NOMO-1 treated with DMSO at 0.1 percent for 48 hours (cell line): ENCODE results near the gene TOMM22.
A peak's percentile ranks its signal among the peaks of the same experiment; 100 is the strongest.
"Not testable (repeated sequence)": the region's sequence is repeated elsewhere in the genome, so short reads cannot be mapped to it uniquely, and the experiment has no call there.

Experiments
- DNase-seq: peaks from one replicate; lab custom pipeline; 2025; ENCODE audit not compliant: unreplicated experiment; lab: John Stamatoyannopoulos, UW

Gene TOMM22

GRCh38 chr22:38681582-38682335 lies at the start of gene TOMM22:
TSS of gene TOMM22 (plus strand) at chr22:38681957. CDS start at chr22:38681979, 22 bp downstream.
- peak; percentile 89 for DNase-seq

- DNase-seq = no peak
These were observed 49.2 kb upstream of the TOMM22 start for GRCh38 chr22:38632528-38632927.

GRCh38 chr22:38638216-38638615 lies 43.5 kb upstream of the TOMM22 start:
- DNase-seq = no peak

- DNase-seq = no peak
These were observed 43.0 kb upstream of the TOMM22 start for GRCh38 chr22:38638728-38639127.

- DNase-seq = no peak
These were observed 40.2 kb upstream of the TOMM22 start for GRCh38 chr22:38641476-38642040.

- DNase-seq = not testable (repeated sequence)
These were observed 37.5 kb upstream of the TOMM22 start for GRCh38 chr22:38644245-38644644.

- no peak for DNase-seq
These were observed 36.3 kb upstream of the TOMM22 start for GRCh38 chr22:38645430-38645829.

- DNase-seq = no peak
These were observed 31.8 kb upstream of the TOMM22 start for GRCh38 chr22:38649841-38650522.

- no peak for DNase-seq
These were observed 28.9 kb upstream of the TOMM22 start for GRCh38 chr22:38652859-38653258.

GRCh38 chr22:38653741-38654140 lies 28.0 kb upstream of the TOMM22 start:
- DNase-seq = no peak

- no peak for DNase-seq
These were observed 26.1 kb upstream of the TOMM22 start for GRCh38 chr22:38655519-38656255.

GRCh38 chr22:38656256-38657044 lies 25.3 kb upstream of the TOMM22 start, which contains the start of the genes CBY1 and FAM227A:
TSS of gene CBY1 (plus strand) at chr22:38656638. CDS start at chr22:38668055, 11,417 bp downstream.
TSS of gene FAM227A (minus strand) at chr22:38656392. CDS start at chr22:38650168, 6,224 bp downstream.
- peak; percentile 83 for DNase-seq

GRCh38 chr22:38657045-38657909 lies 24.5 kb upstream of the TOMM22 start:
- peak; percentile 35 for DNase-seq

- DNase-seq = no peak
These were observed 6.9 kb upstream of the TOMM22 start for GRCh38 chr22:38674888-38675287.

GRCh38 chr22:38675833-38676232 lies 5.9 kb upstream of the TOMM22 start:
- no peak for DNase-seq

GRCh38 chr22:38684895-38685294 lies 3.1 kb downstream of the TOMM22 start:
- DNase-seq = no peak

GRCh38 chr22:38685761-38686160 lies 4.0 kb downstream of the TOMM22 start:
- DNase-seq = no peak

- DNase-seq = no peak
These were observed 7.9 kb downstream of the TOMM22 start for GRCh38 chr22:38689651-38690050.

- DNase-seq = no peak
These were observed 12.3 kb downstream of the TOMM22 start for GRCh38 chr22:38694049-38694448.
